ENCODE data around the gene GABRB1.
"Not testable (repeated sequence)": the region's sequence is repeated elsewhere in the genome, so short reads cannot be mapped to it uniquely, and the experiment has no call there.

Gene GABRB1

DNA sequence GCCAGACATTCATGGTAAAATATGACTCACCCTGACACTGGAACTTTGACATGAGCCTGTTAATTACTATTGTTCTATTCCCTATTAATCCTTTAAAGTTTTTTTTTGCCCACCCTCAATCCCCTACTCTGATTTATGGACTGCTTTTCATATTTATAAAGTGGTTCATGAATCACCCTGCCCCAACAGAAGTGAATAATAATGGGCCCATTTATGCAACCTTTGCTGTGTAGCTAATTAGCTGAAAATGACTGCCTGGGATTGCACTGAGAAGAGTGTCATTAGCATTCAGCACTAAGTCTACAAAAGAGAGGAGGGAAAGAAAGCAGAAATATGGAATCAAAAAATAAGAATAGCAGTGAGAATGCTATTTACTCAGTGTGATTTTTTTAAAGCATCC lies 277.8 kb downstream of the GABRB1 start:
- DNase-seq, result no peak
- ATAC-seq, result no peak

GRCh38 chr4:47312170-47312569 lies 280.8 kb downstream of the GABRB1 start:
- no peak for ATAC-seq
- no peak for DNase-seq

DNA sequence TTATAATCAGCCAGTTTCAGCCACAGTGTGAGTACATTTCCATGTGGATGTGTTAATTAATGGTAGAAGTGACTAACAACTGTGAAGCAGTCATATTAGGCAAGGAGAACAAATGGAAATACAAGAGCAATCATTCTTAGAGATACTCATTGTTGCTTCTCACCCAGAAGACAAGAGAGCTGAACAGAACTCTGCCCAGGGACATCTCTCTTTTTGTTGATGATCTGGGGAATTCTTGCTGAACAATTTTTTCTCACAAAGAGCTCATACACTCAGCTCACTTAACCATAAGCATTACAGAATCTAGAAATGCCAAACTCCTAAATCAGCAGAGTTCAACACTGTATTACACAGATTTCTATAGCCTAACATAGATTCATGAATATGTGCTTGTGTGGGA lies 282.0 kb downstream of the GABRB1 start:
- DNase-seq, result no peak
- ATAC-seq, result no peak

GRCh38 chr4:47315346-47315745 lies 284.0 kb downstream of the GABRB1 start:
- DNase-seq (no peak), ATAC-seq (peak; percentile 43)

- ATAC-seq (no peak), DNase-seq (no peak)
Measured at GRCh38 chr4:47326025-47326424, 294.7 kb downstream of the GABRB1 start.

GRCh38 chr4:47330866-47331265 lies 299.5 kb downstream of the GABRB1 start:
- DNase-seq (no peak), ATAC-seq (no peak)

- ATAC-seq, result no peak
- DNase-seq, result no peak
Measured at GRCh38 chr4:47334652-47335051, 303.3 kb downstream of the GABRB1 start.

DNA sequence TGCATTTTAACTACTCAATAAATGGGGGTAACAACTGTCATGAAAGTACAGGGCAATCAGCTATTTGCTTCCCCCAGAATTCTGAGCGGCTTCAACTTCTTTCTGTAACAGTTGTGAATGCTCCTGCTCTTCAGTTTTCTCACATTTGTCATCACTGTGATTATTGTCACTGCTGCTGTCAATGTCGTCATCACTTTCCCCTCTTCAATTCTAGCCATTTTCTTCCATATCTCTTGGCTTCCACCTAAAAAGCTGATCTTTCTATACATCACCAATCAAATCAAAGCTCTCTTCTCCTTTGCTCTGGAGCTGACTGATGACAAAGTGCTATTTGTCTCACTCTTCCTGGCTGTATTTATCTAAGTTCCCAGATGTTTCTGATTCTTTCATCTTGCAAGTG lies 306.5 kb downstream of the GABRB1 start:
- DNase-seq, result no peak
- ATAC-seq, result no peak

GRCh38 chr4:47340914-47341313 lies 309.5 kb downstream of the GABRB1 start:
- DNase-seq, result no peak
- no peak for ATAC-seq

GRCh38 chr4:47342796-47343195 lies 311.4 kb downstream of the GABRB1 start:
- DNase-seq, result no peak
- no peak for ATAC-seq

- no peak for ATAC-seq
Measured at GRCh38 chr4:47349326-47349725, 318.0 kb downstream of the GABRB1 start.

DNA sequence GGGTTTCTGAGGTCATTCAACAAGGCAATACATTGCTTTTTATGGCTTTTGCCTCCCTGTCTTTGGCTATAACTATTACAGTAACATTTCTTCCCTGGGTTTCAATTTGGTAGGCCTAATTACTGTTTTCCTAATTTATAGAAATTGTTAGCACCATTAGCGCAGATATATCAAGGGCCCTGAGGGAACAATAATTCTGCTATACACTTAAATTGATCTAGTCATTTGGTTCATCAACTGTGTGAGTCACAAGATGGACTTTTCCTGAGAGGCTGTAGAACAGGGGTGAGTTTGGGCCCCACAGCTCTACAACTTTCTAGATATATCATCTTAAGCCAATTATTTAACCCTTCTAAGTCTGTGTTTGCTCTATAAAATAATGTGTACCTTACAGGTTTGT lies 324.2 kb downstream of the GABRB1 start:
- no peak for ATAC-seq

More at GRCh38 chr4:47349326-47349725, 318.0 kb downstream of the GABRB1 start:
- no peak for DNase-seq

DNA sequence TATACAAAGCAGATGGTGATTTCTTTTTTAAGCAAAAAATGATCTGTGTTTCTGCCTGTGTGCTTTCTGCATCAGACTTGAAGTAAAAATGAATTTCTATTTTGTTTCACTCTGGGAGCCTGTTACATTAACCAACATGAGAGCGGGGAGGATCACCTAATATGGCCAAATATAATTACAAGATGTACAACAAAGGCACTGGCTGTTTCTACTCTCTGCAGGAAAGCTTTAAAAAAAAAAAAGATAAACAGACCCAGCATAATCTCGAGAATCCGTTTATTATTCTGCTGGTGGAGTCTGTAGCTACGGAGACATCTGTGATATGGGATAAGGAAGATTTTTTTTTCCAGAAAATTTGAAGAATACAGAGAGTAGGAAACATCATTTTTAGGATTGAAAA lies 328.5 kb downstream of the GABRB1 start:
- DNase-seq (no peak), ATAC-seq (no peak)

More for the DNA sequence above, 324.2 kb downstream of the GABRB1 start:
- no peak for DNase-seq

DNA sequence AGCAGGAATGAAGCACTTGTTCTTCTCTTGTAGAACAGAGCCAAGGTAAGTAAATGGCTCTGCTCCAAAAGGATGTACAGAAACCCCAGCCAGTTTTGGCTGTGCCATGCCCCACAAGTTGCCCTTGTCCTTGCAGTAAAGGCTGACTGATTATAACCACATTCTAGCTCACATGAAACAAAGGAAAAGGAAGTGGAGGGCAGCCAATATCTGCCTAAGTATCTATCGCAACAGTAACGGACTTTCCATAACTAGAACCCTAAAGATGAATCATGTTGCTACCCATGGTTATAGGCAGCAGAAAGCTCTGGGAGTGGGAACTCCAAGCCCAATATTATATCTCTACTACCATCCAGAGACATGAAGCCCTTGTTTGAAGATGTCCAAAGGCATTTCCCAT lies 336.4 kb downstream of the GABRB1 start:
- ATAC-seq, result no peak
- DNase-seq, result no peak

GRCh38 chr4:47368211-47368610 lies 336.8 kb downstream of the GABRB1 start:
- DNase-seq, result no peak
- no peak for ATAC-seq

DNA sequence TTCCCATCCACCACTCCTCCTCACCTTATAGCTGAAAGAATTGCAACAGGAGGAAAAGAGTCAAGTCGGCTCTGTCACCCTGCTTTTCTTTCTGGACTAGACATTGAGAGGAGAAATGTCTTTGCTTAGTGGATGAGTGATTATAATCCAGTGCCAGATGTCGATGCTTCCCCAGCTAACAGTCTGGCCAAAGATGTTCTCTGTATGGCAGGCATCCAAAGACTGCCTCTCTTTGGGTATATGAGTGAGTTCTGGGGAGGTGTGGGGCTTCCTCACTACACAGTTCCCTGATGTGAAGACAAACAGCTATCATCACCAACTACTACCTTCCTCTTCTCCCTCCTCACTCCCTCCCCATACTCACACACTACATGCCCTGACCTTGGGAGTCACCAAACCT lies 341.2 kb downstream of the GABRB1 start:
- no peak for ATAC-seq
- DNase-seq, result no peak

DNA sequence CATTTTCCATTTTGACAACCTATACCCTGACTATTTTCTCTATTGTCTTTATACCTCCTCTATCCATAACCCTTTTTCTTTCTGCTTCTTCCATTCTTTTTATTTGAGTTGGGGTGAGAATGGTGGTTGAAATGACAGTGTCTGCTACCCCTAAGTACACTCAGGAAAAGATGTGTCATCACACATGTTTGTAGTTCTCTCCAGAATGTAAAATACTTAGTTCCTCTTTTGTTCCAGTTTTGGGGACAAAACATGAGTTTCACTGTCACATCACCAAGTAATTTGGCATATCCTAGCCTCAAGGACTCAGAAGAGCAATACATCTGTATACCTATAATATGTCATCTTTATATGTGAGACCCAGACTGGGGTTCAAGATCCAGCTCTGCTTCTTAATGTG lies 341.8 kb downstream of the GABRB1 start:
- DNase-seq, result no peak
- ATAC-seq, result no peak

DNA sequence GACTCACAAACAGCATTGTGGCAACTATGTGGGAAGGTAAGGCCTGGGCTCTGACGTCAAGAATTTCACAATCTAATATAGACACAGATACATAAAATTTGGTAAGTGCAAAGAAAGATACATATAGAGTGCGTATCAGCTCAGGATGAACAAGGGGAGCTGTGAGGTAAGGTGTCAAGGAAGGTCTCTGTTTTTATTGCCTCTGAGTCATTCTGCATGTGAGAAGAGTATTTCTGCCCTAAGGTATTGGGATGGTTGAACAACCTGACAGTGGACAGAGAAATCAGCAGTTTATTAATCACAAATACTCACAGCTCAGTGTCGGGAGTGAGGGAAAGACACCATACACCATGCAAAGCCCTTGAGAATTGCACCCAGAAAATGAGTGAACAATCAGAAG lies 342.3 kb downstream of the GABRB1 start:
- DNase-seq (no peak), ATAC-seq (no peak)

DNA sequence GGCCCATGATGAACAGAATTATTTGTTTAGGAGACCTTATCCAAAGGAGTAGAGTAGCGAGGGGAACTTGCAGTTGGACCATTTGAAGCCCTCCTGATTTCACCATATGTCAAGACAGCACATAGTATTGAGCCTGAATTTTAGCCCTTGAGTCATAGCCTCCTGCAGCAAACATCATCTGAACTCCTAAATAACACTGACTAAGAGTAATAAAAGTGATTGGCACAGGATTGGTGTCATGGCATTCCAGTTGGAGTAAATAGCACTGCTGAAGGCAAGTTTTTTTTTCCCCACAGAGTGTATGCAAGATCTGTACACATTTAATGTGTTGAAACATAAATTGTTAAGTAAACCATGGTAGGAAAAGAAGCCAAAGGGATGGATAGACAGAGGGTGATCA lies 343.1 kb downstream of the GABRB1 start:
- DNase-seq, result no peak
- no peak for ATAC-seq

DNA sequence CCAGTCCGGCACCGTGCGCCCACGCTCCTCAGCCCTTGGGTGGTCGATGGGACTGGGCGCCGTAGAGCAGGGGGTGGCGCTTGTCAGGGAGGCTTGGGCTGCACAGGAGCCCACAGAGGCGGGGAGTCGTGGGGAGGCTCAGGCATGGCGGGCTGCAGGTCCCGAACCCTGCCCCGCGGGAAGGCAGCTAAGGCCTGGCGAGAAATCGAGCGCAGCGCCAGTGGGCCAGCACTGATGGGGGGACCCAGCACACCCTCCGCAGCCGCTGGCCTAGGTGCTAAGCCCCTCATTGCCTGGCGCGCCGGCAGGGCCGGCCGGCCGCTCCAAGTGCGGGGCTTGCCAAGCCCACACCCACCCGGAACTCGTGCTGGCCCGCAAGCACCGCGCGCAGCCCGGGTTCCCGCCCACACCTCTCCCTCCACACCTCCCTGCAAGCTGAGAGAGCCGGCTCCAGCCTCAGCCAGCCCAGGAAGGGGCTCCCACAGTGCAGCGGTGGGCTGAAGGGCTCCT lies 346.7 kb downstream of the GABRB1 start:
- not testable (repeated sequence) for DNase-seq, ATAC-seq

- ATAC-seq (no peak), DNase-seq (no peak)
Measured at GRCh38 chr4:47381172-47381571, 349.8 kb downstream of the GABRB1 start.

DNA sequence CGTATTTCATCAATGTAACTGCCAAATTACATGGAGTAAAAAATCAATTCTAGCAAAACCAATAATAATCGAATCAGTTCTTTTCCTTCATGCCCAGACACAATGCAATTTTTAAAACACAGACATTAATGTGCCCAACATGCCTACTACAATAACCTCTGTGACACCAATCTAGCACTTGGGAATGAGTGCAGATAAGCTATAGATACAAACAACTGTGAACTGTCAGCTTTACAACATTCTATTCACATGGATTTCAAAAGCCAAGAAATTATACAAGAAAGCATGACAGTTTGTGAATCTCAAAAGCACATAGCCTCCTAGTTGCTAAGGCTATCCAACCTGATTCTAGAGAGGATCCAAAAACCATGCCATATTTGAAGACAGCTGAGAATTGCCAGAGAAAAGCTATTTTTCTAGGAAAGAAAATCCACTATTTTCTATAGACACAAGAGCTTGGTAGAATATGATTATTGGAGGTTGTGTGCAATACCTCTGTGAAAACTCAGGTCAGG lies 351.5 kb downstream of the GABRB1 start:
- no peak for ATAC-seq

GRCh38 chr4:47383829-47384427 lies 352.6 kb downstream of the GABRB1 start:
- DNase-seq, result no peak
- no peak for ATAC-seq

More for the DNA sequence above, 351.5 kb downstream of the GABRB1 start:
- no peak for DNase-seq

GRCh38 chr4:47386146-47386545 lies 354.8 kb downstream of the GABRB1 start:
- no peak for DNase-seq
- ATAC-seq, result no peak
